Pancreas (tissue), 10 donors: ENCODE results near the gene CAV1. TPM values are rescaled to one million over a fixed set of nuclear protein-coding genes. Genes with fewer than 3 reads are reported as not detected.

Source experiments
- ATAC-seq, 4 donors: fragments of 200-7000 bp; cut with Tn5 transposase; one replicate each; pipeline versions ENCODE4 v1.8.0 to v1.9.1; 2020; ENCODE audit warnings: mild to moderate bottlenecking in 4 of 4, moderate library complexity in 4 of 4
- DNase-seq, 6 donors: peaks; one replicate each; pipeline ENCODE4 v3.0.0-alpha.2; 2020
- FAIRE-seq: peaks from 2 replicates; lab custom pipeline; 2012; peaks lifted over from hg19 to GRCh38; lab: Jason Lieb, UNC
- H3K27ac ChIP-seq, 4 donors: fragments of 200-600 bp; sonication (generic); 1 replicate in 3 of 4; 2 replicates in 1 of 4; pipeline versions ENCODE4 v1.5.0 to v1.8.0; 2020
- H3K27me3 ChIP-seq, 4 donors: fragments of 200-600 bp; one replicate each; pipeline ENCODE4 v1.8.0; 2021
- H3K36me3 ChIP-seq, 3 donors: fragments of 200-600 bp; sonication (generic) in 1 of 3; one replicate each; pipeline versions ENCODE4 v1.5.0 to v1.8.0; 2020 to 2021
- H3K4me1 ChIP-seq, 3 donors: fragments of 200-600 bp; one replicate each; pipeline ENCODE4 v1.8.0; 2021
- H3K4me3 ChIP-seq, 4 donors: fragments of 200-600 bp; sonication (generic) in 2 of 4; one replicate each; pipeline versions ENCODE4 v1.5.0 to v1.8.0; 2020 to 2021
- H3K9me3 ChIP-seq, 4 donors: fragments of 200-600 bp; one replicate each; pipeline ENCODE4 v1.8.0; 2021
- CTCF ChIP-seq, 4 donors: fragments of 200-600 bp; sonication (generic) in 3 of 4; IDR thresholded peaks; one replicate each; pipeline versions ENCODE4 v1.5.0 to v1.8.0; 2021; ENCODE audit warnings: antibody characterized with exemption in 4 of 4
- WGBS, 2 donors: extraction: QIAGEN DNeasy Blood & Tissue Kit; methylation state at CpG; one replicate each; pipeline ENCODE4 v1.1.7; 2013; 5-methylcytosine and 5-hydroxymethylcytosine counted together
- intact Hi-C, 3 donors: fragments of 100-400 bp; cut with DNase I; formaldehyde crosslinking; loops; one replicate each; pipeline versions ENCODE4 v1.11.1 to v1.14.2; 2022
- polyA plus RNA-seq, 2 donors: library from polyadenylated mRNA; stranded (reverse); fragments of 200-250 nt; gene quantifications; one replicate each; pipeline ENCODE4 v1.2.3, GENCODE V29; 2013
- total RNA-seq, 6 donors: library from RNA; stranded (reverse); fragmentation: NEBNext Ultra II Directional in 4 of 6; extraction: Animal tissue kit (Norgen Biotek cat#: 25700) in 4 of 6; gene quantifications; one replicate each; pipeline versions ENCODE4 v1.2.1 to v1.2.4, GENCODE V29; 2021 to 2023
- donor health status: healthy with polysubstance abuse.
- donor health status: DM: no; HTN: no; CAD: no; lungs with moderate emphysema.
- donor health status: DM: no; HTN: no; CAD: no.
- donor health status: control.
- donor health status: control.
- donor health status: Bipolar disorder and iron deficiency.
- donor health status: DM: yes; HTN: yes; CAD: no.
- donor health status: DM: no; HTN: no; CAD: no.
- donor health status: DM: no; HTN: no; CAD: no.
- donor health status: DM: yes; HTN: yes; CAD: no.

CAV1 gene
- total and polyA plus RNA-seq, 8 donors, result 4.6 to 19.5 (median 11.2) TPM

DNA sequence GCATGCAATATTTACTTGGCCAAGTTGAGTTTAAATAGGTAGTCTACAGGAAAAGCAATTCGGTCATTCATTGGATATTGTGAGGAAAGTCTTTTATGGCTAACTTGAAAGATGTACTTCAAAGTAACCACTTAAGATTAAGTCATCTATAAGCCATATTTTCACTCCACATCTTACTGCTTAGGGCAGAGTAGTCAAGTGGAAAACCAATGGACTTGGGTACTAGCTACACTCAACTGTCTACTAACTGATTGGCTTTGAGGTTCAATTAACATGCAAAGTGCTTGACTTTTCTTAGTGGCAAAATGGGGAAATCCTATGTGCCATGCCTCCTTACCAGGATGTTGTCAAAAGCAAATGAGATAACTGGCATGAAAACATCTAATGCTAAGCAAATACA is 51.0 kb downstream of the CAV1 start:
- FAIRE-seq, result no peak
- no peak for DNase-seq
- peaks cover 0 to 11% (median 0%) of the 10 kb centered on the region in 3 donors for H3K4me1 ChIP-seq
- H3K27me3 ChIP-seq, result no peaks in the 10 kb centered on the region
- WGBS, 2 donors, result 89 to 100% methylated on average over 1 of the region's 1 CpG
- H3K9me3 ChIP-seq, result no peaks in the 10 kb centered on the region
- H3K4me3 ChIP-seq, result no peak overlapping the region
- intact Hi-C loops, result no loop called here
- ATAC-seq, result no peak
- H3K36me3 ChIP-seq, result no peaks in the 10 kb centered on the region
- H3K27ac ChIP-seq, result no peak overlapping the region
- TF ChIP-seq CTCF (IDR thresholded peaks at IDR 0.05), result no peak

DNA sequence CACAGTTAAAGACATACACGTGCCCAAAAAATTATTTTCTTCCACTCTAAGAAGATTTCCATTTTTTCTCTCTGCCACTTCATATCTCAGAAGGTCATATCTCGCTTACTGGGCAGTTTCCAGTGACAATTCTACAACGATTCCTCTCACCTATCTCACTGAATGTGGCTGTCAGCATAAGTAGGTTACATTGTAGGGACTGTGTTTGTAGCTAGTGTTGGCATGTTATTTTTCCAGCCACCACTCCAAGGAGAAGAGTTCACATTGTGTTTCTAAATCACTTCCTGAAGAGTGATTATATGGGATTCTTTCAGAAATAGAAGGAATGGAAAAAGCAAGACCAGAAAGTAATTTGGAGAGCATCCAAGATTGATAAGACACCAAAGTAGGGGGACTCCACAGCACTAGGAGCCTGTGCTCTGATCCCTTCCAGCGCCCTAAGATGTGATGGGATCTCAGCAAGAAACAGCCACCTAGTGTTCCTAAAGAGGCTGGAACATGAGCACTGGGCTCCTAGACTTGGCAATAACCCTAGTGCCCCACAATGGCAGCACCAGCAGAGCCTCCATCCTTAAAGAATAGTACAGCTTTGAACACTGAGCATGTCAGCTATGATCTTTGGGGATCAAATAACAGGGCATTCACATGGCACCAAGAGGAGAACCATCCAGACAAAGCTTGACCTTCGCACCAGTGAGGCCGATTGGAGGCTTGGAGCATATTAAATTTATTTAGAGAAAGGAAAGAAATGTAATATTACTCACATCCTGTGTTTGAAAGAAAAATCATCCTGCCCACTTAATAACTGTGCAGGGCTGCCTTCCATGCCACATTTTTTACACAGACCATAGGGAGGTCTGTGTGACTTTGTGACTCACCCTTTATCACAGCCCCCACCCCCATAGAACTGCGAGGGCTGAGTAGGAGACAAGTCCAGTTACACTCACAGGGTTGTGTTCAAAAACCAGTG is 51.8 kb downstream of the CAV1 start:
- FAIRE-seq (no peak), ATAC-seq (peak in 1 of 4 donors; percentile 24), DNase-seq (no peak)
- TF ChIP-seq CTCF (IDR thresholded peaks at IDR 0.05), result no peak
- H3K4me3 ChIP-seq, result no peak overlapping the region
- WGBS, 2 donors, result 74 to 76% methylated on average over 7 of the region's 7 CpGs
- H3K27ac ChIP-seq, result no peak overlapping the region
- H3K27me3 ChIP-seq, result no peaks in the 10 kb centered on the region
- intact Hi-C loops, result no loop called here
- H3K4me1 ChIP-seq, result peaks cover 0 to 7% (median 0%) of the 10 kb centered on the region in 3 donors
- H3K36me3 ChIP-seq, result no peaks in the 10 kb centered on the region
- no peaks in the 10 kb centered on the region for H3K9me3 ChIP-seq

- no peak overlapping the region for H3K27ac ChIP-seq
- DNase-seq (no peak), ATAC-seq (no peak), FAIRE-seq (no peak)
- H3K27me3 ChIP-seq, result no peaks in the 10 kb centered on the region
- intact Hi-C loops, result no loop called here
- no peak for TF ChIP-seq CTCF (IDR thresholded peaks at IDR 0.05)
- WGBS, 2 donors, result 65 to 74% methylated on average over 6 of the region's 6 CpGs
- no peaks in the 10 kb centered on the region for H3K9me3 ChIP-seq
- H3K4me3 ChIP-seq, result no peak overlapping the region
- H3K36me3 ChIP-seq, result no peaks in the 10 kb centered on the region
- peaks cover 0 to 7% (median 0%) of the 10 kb centered on the region in 3 donors for H3K4me1 ChIP-seq
Measured at GRCh38 chr7:116577320-116577871, 52.6 kb downstream of the CAV1 start.

- DNase-seq, result no peak
- intact Hi-C loops, result no loop called here
- FAIRE-seq, result no peak
- H3K4me3 ChIP-seq, result no peak overlapping the region
- H3K27me3 ChIP-seq, result no peaks in the 10 kb centered on the region
- H3K9me3 ChIP-seq, result no peaks in the 10 kb centered on the region
- no peaks in the 10 kb centered on the region for H3K36me3 ChIP-seq
- no peak overlapping the region for H3K27ac ChIP-seq
- peaks cover 0 to 7% (median 0%) of the 10 kb centered on the region in 3 donors for H3K4me1 ChIP-seq
- 81 to 84% methylated on average over 3 of the region's 3 CpGs for WGBS, 2 donors
- TF ChIP-seq CTCF (IDR thresholded peaks at IDR 0.05), result no peak
- no peak for ATAC-seq
Measured at GRCh38 chr7:116578526-116578925, 53.7 kb downstream of the CAV1 start.
